Loucy (cell line): ENCODE measurements around the gene KCNH2.

ENCODE experiments used
- H2AFZ ChIP-seq: fragments of 200-600 bp; sonication (generic); 2 replicates; pipeline ENCODE4 v1.6.0; 2016; ENCODE audit warnings: antibody characterized with exemption, mild to moderate bottlenecking, low read length, moderate library complexity
- H3F3A ChIP-seq: fragments of 200-600 bp; 2 replicates; pipeline ENCODE4 v1.6.0; 2016; ENCODE audit warnings: antibody characterized with exemption, low read depth, mild to moderate bottlenecking
- H3K27me3 ChIP-seq: fragments of 200-600 bp; sonication (generic); 2 replicates; pipeline ENCODE4 v1.6.1; 2014; ENCODE audit warnings: low read length, mild to moderate bottlenecking; ENCODE audit not compliant: insufficient read depth, poor library complexity, severe bottlenecking
- H3K36me3 ChIP-seq: fragments of 200-600 bp; sonication (generic); 2 replicates; pipeline ENCODE4 v1.6.1; 2016; ENCODE audit warnings: low read length; ENCODE audit not compliant: insufficient read depth
- H3K4me1 ChIP-seq: fragments of 200-600 bp; sonication (generic); 2 replicates; pipeline ENCODE4 v1.5.1; 2014; ENCODE audit warnings: low read length, mild to moderate bottlenecking; ENCODE audit not compliant: insufficient read depth, poor library complexity, severe bottlenecking
- H3K4me2 ChIP-seq: fragments of 200-600 bp; sonication (generic); 2 replicates; pipeline ENCODE4 v1.6.0; 2014; ENCODE audit warnings: antibody characterized with exemption, low read length, low read depth, mild to moderate bottlenecking; ENCODE audit not compliant: poor library complexity, severe bottlenecking
- H3K4me3 ChIP-seq: fragments of 200-600 bp; sonication (generic); 2 replicates; pipeline ENCODE4 v1.5.1; 2014; ENCODE audit warnings: low read length, mild to moderate bottlenecking, mixed read lengths; ENCODE audit not compliant: poor library complexity, severe bottlenecking
- H3K79me2 ChIP-seq: fragments of 200-600 bp; sonication (generic); 2 replicates; pipeline ENCODE4 v1.6.1; 2014; ENCODE audit warnings: low read length; ENCODE audit not compliant: insufficient read depth
- H3K9ac ChIP-seq: fragments of 200-600 bp; sonication (generic); 2 replicates; pipeline ENCODE4 v1.6.0; 2014; ENCODE audit warnings: mild to moderate bottlenecking, low read depth, low read length, moderate library complexity; ENCODE audit not compliant: poor library complexity, severe bottlenecking
- H3K9me2 ChIP-seq: fragments of 200-600 bp; sonication (generic); replicated peaks from 2 replicates; pipeline ENCODE4 v1.6.1; 2016; ENCODE audit warnings: low read depth, low read length, mixed read lengths
- H3K9me3 ChIP-seq: fragments of 200-600 bp; sonication (generic); 2 replicates; pipeline ENCODE4 v1.6.1; 2014; ENCODE audit warnings: mild to moderate bottlenecking, antibody characterized with exemption, low read length, low read depth; ENCODE audit not compliant: insufficient read depth
- H4K20me1 ChIP-seq: fragments of 200-600 bp; sonication (generic); 2 replicates; pipeline ENCODE4 v1.6.0; 2014; ENCODE audit warnings: antibody characterized with exemption, low read length, mild to moderate bottlenecking; ENCODE audit not compliant: insufficient read depth, poor library complexity, severe bottlenecking
- CTCF ChIP-seq: fragments of 200-600 bp; sonication (generic); conservative IDR thresholded peaks from 2 replicates; pipeline ENCODE4 v1.5.1; 2014; ENCODE audit warnings: mild to moderate bottlenecking, antibody characterized with exemption, low read length
- EZH2phosphoT487 ChIP-seq: fragments of 200-600 bp; IDR thresholded peaks from 2 replicates; pipeline ENCODE4 v1.6.1; 2018; ENCODE audit warnings: antibody characterized with exemption, mild to moderate bottlenecking, moderate library complexity, borderline replicate concordance

The KCNH2 gene

GRCh38 chr7:150943453-150943814 lies 34.7 kb downstream of the KCNH2 start:
- no peaks in the 10 kb centered on the region for H3K36me3 ChIP-seq
- no peak overlapping the region for H3K4me2 ChIP-seq
- no peaks in the 10 kb centered on the region for H3K79me2 ChIP-seq
- H3K9ac ChIP-seq: peak overlapping the region; percentile 51
- no peak for TF ChIP-seq EZH2phosphoT487
- TF ChIP-seq CTCF: no peak
- H3K4me1 ChIP-seq: peaks cover 67% of the 10 kb centered on the region
- H4K20me1 ChIP-seq: no peaks in the 10 kb centered on the region
- H3K9me3 ChIP-seq: no peaks in the 10 kb centered on the region
- no peak overlapping the region for H3K4me3 ChIP-seq
- H2AFZ ChIP-seq: no peak overlapping the region
- H3K9me2 ChIP-seq: no peaks in the 10 kb centered on the region
- H3F3A ChIP-seq: no peaks in the 10 kb centered on the region
- no peaks in the 10 kb centered on the region for H3K27me3 ChIP-seq

- Histone ChIP-seq H3K4me3 (peak overlapping the region; percentile 11), H3K4me1 (peaks cover 73% of the 10 kb centered on the region), H3K79me2 (no peaks in the 10 kb centered on the region), H3F3A (peaks cover 4% of the 10 kb centered on the region; the same call in 1 of the 2 replicates), H3K27me3 (no peaks in the 10 kb centered on the region), H2AFZ (no peak overlapping the region), H3K36me3 (no peaks in the 10 kb centered on the region), H3K9ac (peak overlapping the region; percentile 51), H3K9me2 (no peaks in the 10 kb centered on the region), H3K4me2 (peak overlapping the region; percentile 58), H3K9me3 (no peaks in the 10 kb centered on the region), H4K20me1 (no peaks in the 10 kb centered on the region)
- TF ChIP-seq CTCF (no peak), EZH2phosphoT487 (no peak)
Measured at GRCh38 chr7:150942591-150943452, 35.3 kb downstream of the KCNH2 start.

- peak overlapping the region; percentile 64 for H3K9ac ChIP-seq
- H3K9me3 ChIP-seq: no peaks in the 10 kb centered on the region
- H3K4me1 ChIP-seq: peaks cover 81% of the 10 kb centered on the region
- TF ChIP-seq CTCF (no peak), EZH2phosphoT487 (no peak)
- H3F3A ChIP-seq: peaks cover 4% of the 10 kb centered on the region; the same call in 1 of the 2 replicates
- H3K79me2 ChIP-seq: no peaks in the 10 kb centered on the region
- no peaks in the 10 kb centered on the region for H3K36me3 ChIP-seq
- H3K27me3 ChIP-seq: no peaks in the 10 kb centered on the region
- H4K20me1 ChIP-seq: no peaks in the 10 kb centered on the region
- H2AFZ ChIP-seq: no peak overlapping the region
- H3K4me3 ChIP-seq: peak overlapping the region; percentile 11
- no peaks in the 10 kb centered on the region for H3K9me2 ChIP-seq
- H3K4me2 ChIP-seq: peak overlapping the region; percentile 58
Measured at GRCh38 chr7:150942001-150942590, 36.0 kb downstream of the KCNH2 start.
